HepG2 (cell line): ENCODE measurements around the gene KRTAP20-2.

Experiments
- GABPA ChIP-seq, 2 experiments: IDR thresholded peaks; 2 replicates each; pipeline ENCODE4 v1.6.1; 2011 to 2016; ENCODE audit warnings: low read depth in 2 of 2, low read length in 1 of 2, missing biosample characterization in 1 of 2, missing genetic modification characterization in 1 of 2
- TF ChIP-seq, protein P1 (sequence below): sonication (generic); formaldehyde crosslinking; IDR thresholded peaks from 2 replicates; pipeline ENCODE4 v1.4.0; 2020; ENCODE audit warnings: missing genetic modification reagents, borderline replicate concordance

DNA sequence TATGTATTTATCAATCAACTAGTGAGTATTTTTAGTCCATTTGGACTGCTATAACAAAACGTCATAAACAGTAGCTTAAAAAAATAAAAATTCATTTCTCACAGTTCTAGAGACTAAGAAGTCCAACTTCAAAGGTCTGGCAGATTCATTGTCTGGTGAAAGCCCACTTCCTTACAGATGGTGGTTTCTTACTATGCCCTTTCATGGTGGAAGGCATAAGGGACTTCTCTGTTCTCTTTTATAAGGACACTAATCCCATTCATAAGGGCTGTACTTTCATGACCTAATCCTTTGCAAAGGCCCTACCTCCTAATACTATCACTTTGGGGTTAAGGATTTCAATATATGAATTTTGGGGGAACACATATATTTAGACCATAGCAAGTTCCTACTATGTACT is 45.6 kb downstream of the KRTAP20-2 start:
- TF ChIP-seq, protein P1, sequence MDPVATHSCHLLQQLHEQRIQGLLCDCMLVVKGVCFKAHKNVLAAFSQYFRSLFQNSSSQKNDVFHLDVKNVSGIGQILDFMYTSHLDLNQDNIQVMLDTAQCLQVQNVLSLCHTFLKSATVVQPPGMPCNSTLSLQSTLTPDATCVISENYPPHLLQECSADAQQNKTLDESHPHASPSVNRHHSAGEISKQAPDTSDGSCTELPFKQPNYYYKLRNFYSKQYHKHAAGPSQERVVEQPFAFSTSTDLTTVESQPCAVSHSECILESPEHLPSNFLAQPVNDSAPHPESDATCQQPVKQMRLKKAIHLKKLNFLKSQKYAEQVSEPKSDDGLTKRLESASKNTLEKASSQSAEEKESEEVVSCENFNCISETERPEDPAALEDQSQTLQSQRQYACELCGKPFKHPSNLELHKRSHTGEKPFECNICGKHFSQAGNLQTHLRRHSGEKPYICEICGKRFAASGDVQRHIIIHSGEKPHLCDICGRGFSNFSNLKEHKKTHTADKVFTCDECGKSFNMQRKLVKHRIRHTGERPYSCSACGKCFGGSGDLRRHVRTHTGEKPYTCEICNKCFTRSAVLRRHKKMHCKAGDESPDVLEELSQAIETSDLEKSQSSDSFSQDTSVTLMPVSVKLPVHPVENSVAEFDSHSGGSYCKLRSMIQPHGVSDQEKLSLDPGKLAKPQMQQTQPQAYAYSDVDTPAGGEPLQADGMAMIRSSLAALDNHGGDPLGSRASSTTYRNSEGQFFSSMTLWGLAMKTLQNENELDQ (CRISPR knock-in tag), result no peak
- TF ChIP-seq GABPA (IDR thresholded peaks at IDR 0.05; ENCODE audit: low read depth, low read length) (no peak), GABPA (CRISPR knock-in tag; IDR thresholded peaks at IDR 0.05; ENCODE audit: low read depth) (no peak)
